AG08396 (cell line): ENCODE results near the gene CELSR1.
A peak's percentile ranks its signal among the peaks of the same experiment; 100 is the strongest.

Source experiments
- DNase-seq: peaks from one replicate; pipeline ENCODE4 v3.0.0; 2012; ENCODE audit warnings: low spot score, mixed read lengths

CELSR1 gene

GRCh38 chr22:46374663-46375474 lies 162.6 kb downstream of the CELSR1 start:
- DNase-seq: no peak

DNA sequence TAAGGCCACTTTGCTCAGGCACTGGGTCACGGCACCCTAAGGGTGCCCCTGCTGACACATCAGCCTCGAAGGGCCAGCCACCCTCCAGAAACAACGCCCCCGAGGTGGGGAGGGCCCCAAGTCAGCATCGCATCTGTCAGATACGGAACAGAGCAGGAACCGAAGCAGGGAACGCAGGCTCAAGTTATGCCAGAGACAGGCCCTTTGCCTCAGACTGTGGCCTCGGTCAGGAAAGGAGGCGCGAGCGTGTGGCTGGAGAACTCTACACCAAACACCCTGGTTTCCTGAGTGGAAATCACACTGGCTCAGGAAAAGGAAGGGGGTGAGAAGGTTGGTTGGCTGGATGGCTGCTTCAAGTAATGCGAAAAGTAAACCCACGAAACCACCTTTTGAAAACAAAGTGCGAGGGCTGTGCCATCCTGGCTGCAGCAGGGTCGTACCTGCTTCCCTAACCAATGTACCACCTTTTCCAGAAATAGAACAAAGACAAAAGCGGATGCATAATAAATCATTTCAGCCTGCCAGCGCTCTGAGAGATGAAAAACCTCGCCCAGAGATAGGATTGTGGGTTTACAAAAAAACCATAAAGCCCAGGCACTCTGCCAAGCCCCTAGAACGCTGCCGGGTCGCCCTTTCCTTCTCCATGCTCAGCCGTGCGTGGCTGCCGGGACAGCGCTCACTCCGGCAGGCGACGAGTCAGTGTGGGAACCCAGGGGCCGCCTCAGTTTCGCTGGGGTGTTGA lies 163.3 kb downstream of the CELSR1 start:
- no peak for DNase-seq

GRCh38 chr22:46373159-46373558 lies 164.3 kb downstream of the CELSR1 start:
- DNase-seq: no peak

DNA sequence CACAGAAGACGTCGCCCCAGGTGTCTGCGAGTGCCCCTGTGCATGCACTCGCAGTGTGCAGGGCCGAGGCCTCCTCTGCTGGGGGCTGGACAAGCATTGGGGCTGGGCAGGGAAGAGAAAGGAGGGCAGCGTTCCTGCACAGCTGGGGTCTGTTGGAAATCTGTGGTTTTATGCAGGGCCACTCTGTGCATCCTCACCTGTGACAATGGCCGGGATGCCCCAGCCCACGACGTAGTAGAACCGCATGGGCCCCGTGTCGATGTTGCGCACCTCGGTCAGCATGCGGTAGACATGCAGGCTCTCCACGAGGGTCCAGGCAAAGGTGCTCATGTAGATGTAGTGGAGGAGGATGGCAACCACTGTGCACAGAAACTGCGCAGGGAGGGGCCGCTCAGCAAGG lies 164.7 kb downstream of the CELSR1 start:
- no peak for DNase-seq

- DNase-seq: no peak
Observed at GRCh38 chr22:46371623-46372226, 165.7 kb downstream of the CELSR1 start.

DNA sequence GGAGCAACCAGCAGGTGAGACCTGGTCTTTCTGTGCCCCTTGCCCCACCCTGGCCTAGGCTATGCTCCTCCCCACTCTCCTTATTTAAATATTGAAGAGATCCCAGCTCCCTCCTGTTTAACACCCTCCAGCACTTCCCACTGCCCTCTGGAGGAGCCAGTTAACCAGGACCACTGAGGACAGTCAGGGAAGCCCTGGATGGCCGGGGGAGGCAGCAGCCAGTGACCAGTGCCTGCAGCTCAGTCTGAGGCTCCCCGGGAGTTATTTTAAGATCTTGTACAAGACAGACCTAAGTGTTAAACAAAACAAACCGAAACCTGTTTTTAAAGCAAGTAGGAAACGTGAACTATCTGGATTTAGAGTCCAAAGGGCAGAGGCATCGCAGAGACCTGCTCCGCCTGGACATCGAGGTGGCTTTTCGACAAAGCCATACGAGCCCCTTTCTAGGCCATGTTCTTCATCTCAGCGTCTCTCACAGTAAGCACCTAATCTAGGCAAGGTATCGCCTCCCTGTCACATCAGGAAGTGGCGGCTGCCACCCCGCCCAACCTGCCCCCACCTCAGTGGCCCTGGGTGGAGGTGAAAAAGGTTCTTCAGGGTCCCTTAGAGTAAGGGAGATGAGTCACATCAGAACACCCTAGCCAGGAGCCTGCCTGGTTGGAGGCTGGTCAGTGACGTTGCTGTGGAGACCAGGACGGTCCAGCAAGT lies 166.7 kb downstream of the CELSR1 start:
- DNase-seq: no peak

DNA sequence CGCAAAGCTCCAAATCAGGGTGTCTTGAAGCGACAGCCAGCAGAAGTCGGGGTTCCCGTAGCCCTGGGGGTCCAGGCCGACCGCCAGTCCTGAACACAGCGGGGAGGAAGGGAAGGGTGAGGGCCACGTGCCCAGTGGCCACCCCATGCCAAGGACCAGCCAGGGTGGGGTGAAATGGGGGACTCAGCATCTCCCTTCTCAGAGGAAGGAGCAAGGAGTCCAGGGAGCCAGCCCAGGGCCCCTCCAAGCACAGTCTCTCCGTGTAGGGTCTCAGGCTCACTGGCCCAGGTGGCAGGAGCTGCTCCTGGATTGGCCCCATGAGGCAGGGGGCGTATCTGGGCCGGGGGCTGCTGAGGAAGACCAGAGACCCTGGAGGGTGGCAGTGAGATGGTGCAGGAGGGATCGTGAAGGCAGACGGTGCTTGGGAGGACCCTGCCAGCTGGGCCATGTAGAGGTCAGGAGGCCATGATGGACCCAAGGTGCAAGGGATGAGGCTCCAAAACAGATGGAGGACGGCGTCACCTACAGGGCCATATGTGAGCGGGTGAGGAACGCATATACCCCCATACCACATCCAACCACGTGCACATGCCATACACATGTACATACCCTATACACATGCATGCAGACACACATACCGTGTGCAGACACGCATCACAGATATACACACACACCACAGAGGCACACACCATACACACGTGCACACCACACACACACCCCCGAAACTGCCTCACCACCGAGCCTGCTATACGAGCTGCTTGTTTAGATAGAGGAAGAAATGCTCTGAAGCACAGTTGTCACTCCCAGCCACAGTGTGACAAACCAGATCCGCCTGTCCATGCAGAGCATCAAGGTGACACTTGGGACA lies 167.5 kb downstream of the CELSR1 start:
- no peak for DNase-seq

GRCh38 chr22:46368871-46369715 lies 168.3 kb downstream of the CELSR1 start:
- DNase-seq: no peak

DNA sequence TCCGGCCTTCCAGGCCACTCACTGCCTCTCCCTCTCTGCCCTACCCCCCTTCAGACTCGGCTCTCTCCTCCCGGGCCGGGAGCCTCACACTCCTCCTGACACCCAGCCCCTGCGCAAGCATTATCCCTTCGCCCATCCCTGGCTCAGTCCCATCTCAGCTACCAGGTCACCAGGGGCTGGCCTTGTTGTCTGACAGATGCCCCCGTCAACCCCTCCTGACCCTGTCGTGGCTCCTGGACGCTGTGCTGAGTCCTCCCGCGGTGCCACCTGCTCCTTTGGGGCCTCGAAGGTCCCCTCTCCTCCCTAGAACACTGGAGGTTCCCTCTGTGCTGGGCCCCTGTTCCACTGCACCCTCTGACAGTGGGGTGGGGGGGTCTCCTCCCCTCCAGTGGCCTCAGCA lies 169.0 kb downstream of the CELSR1 start:
- DNase-seq: no peak

GRCh38 chr22:46367707-46368191 lies 169.7 kb downstream of the CELSR1 start:
- peak; percentile 90 for DNase-seq

- DNase-seq: no peak
Observed at GRCh38 chr22:46366801-46367706, 170.4 kb downstream of the CELSR1 start.

- no peak for DNase-seq
Observed at GRCh38 chr22:46366327-46366731, 171.1 kb downstream of the CELSR1 start.

DNA sequence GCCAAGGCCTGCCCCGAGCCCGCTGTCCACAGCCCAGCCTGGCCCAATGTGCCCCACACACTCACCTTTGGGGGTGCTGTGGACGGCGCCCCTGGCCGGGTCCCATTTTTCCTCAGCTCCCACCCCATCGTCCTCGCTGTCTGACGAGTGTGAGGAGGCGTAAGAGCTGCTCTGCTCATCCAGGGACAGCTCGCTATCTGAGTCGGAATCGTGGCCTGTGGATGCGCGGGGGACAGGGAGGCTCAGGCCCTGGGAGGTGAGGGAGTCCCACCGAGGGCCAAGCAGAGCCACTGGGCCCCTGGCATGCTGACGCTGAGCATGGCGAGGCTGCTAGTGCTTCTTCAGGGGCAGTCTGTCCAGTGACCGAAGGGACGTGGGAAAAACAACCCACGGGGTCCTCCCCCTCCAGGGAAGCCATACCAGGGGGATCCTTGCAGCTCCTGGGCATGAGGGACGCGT lies 172.2 kb downstream of the CELSR1 start:
- no peak for DNase-seq

DNA sequence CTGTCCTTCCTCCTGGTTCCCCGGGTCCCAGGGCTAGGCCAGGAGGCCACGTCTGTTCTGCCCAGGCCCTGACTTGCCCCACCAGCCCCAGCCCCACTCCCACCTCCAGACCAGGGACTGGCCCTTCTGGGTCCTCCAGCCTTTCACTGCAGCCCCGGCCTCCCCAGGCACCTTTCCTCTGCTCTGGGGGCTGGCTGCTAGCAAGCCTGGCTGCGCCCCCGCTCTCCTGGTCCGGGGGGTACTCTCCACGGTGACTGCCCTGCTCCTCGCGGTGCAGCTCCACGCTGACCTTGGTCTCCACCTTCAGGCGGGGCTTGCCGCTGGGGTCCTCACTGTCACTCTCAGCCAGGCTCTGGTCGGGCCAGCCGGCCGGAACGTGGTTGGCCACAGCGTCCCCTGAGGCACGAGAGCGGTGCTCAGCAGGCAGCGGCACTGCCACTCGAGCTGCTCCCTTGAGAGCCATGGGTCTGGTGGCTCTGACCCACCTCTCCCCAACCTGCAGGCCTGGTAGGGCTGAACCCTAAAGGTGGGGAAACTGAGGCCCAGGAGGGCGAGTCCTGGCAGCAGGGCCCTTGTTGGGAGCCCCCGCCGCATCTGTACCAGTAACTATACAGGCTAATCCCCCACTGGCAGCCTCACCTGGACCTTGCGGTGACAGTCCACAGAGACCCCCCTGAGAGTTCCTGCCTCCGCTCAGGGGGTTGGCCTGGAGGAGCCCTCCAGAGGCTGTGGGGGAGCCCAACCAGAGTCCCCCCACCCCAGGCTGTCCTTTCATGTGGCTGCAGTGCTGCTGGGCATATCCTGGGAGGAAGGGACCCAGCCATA lies 172.9 kb downstream of the CELSR1 start:
- no peak for DNase-seq

DNA sequence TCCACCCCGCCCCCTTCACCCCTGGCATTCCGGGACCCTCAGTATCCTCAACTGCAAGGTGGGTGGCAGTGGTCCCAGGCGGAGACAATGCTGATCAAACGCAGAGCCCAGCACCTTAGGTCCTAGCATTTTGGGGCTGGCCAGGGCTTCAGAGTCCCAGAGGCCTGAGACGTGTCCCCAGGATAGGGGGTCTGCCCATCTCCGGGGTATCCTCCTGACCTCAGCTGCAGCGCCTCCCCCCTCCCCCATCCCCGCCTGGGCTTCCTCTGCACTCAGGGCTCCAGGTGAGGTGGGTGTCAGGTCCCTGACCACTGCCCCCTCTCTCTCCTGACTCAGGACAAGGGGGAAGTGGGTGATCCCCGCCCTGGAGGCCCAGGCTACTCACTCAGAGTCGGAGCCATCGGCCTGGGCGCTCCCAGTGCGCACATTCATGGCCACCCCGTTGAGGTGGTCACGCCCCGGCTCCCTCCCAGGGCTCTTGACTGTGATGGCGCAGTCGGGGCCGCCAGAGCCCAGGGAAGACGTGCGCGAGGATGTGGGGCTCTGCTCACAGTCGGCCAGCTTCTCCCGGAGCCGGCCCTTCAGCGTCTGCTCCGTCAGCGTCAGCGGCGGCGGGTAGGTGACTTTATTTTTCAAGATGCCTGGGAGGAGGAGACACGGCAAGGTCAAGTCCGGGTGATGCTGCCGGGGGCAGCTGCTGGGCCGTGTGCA lies 173.7 kb downstream of the CELSR1 start:
- no peak for DNase-seq

GRCh38 chr22:46362934-46363515 lies 174.4 kb downstream of the CELSR1 start:
- no peak for DNase-seq
